HCT116 (cell line): Measurements from ENCODE around the gene SLC10A7.

ENCODE experiments used
- CBX3 ChIP-seq: IDR thresholded peaks from 2 replicates; pipeline ENCODE4 v1.6.1; 2012; ENCODE audit warnings: low read depth
- CEBPB ChIP-seq: IDR thresholded peaks from 2 replicates; pipeline ENCODE4 v1.6.1; 2012; ENCODE audit warnings: low read depth
- CTCF ChIP-seq, 3 experiments: fragments of 200-600 bp in 1 of 3; sonication (generic) in 1 of 3; IDR thresholded peaks in 2 of 3; conservative IDR thresholded peaks in 1 of 3; 2 replicates each; pipeline ENCODE4 v1.5.1; 2012 to 2017; ENCODE audit warnings: low read depth in 2 of 3, low read length in 2 of 3, antibody characterized with exemption in 1 of 3, borderline replicate concordance in 1 of 3, control low read depth in 1 of 3, mild to moderate bottlenecking in 1 of 3, mixed read lengths in 1 of 3, mixed run types in 1 of 3, moderate library complexity in 1 of 3; ENCODE audit not compliant: insufficient read depth in 1 of 3
- EZH2 ChIP-seq: fragments of 200-600 bp; sonication (generic); IDR thresholded peaks from 2 replicates; pipeline ENCODE4 v1.6.1; 2017; ENCODE audit warnings: antibody characterized with exemption, mixed run types
- JUND ChIP-seq: IDR thresholded peaks from 2 replicates; pipeline ENCODE4 v1.6.1; 2012
- POLR2A ChIP-seq: IDR thresholded peaks from 2 replicates; pipeline ENCODE4 v1.7.0; 2011; ENCODE audit warnings: borderline replicate concordance; ENCODE audit not compliant: insufficient read depth, insufficient read length; ENCODE audit errors: extremely low read depth
- POLR2AphosphoS5 ChIP-seq: IDR thresholded peaks from 2 replicates; pipeline ENCODE4 v1.6.1; 2011; ENCODE audit warnings: mild to moderate bottlenecking, low read depth, low read length, moderate library complexity
- RAD21 ChIP-seq: IDR thresholded peaks from 2 replicates; pipeline ENCODE4 v1.6.1; 2012; ENCODE audit warnings: low read depth, mild to moderate bottlenecking
- SIN3A ChIP-seq: IDR thresholded peaks from 2 replicates; pipeline ENCODE4 v1.6.1; 2012; ENCODE audit warnings: low read depth
- SRF ChIP-seq: IDR thresholded peaks from 2 replicates; pipeline ENCODE4 v1.6.1; 2012; ENCODE audit warnings: low read depth
- TCF7L2 ChIP-seq: IDR thresholded peaks from 2 replicates; pipeline ENCODE4 v1.7.0; 2011; ENCODE audit warnings: borderline replicate concordance, inconsistent platforms; ENCODE audit not compliant: insufficient read depth, insufficient read length; ENCODE audit errors: extremely low read depth
- YY1 ChIP-seq: IDR thresholded peaks from 2 replicates; pipeline ENCODE4 v1.6.1; 2011; ENCODE audit warnings: low read length, low read depth, moderate library complexity, mild to moderate bottlenecking; ENCODE audit not compliant: insufficient replicate concordance; ENCODE audit errors: extremely low read depth
- TF ChIP-seq, protein P1 (sequence below): IDR thresholded peaks from 2 replicates; pipeline ENCODE4 v1.6.1; 2012; ENCODE audit warnings: low read depth
- TF ChIP-seq, protein P2 (sequence below): IDR thresholded peaks from 2 replicates; pipeline ENCODE4 v1.6.1; 2012

- TF ChIP-seq CTCF (IDR thresholded peaks at IDR 0.05 in 2 of 3, conservative IDR thresholded peaks at IDR 0.05 in 1 of 3; ENCODE audit: borderline replicate concordance in 1 of 3, insufficient read depth in 1 of 3, low read depth in 2 of 3, low read length in 2 of 3) (no peak), CBX3 (no peak), POLR2A (no peak), TCF7L2 (no peak), EZH2 (no peak), JUND (no peak), RAD21 (no peak), SIN3A (no peak), YY1 (no peak), POLR2AphosphoS5 (no peak), SRF (no peak), CEBPB (no peak)
- TF ChIP-seq, protein P1, sequence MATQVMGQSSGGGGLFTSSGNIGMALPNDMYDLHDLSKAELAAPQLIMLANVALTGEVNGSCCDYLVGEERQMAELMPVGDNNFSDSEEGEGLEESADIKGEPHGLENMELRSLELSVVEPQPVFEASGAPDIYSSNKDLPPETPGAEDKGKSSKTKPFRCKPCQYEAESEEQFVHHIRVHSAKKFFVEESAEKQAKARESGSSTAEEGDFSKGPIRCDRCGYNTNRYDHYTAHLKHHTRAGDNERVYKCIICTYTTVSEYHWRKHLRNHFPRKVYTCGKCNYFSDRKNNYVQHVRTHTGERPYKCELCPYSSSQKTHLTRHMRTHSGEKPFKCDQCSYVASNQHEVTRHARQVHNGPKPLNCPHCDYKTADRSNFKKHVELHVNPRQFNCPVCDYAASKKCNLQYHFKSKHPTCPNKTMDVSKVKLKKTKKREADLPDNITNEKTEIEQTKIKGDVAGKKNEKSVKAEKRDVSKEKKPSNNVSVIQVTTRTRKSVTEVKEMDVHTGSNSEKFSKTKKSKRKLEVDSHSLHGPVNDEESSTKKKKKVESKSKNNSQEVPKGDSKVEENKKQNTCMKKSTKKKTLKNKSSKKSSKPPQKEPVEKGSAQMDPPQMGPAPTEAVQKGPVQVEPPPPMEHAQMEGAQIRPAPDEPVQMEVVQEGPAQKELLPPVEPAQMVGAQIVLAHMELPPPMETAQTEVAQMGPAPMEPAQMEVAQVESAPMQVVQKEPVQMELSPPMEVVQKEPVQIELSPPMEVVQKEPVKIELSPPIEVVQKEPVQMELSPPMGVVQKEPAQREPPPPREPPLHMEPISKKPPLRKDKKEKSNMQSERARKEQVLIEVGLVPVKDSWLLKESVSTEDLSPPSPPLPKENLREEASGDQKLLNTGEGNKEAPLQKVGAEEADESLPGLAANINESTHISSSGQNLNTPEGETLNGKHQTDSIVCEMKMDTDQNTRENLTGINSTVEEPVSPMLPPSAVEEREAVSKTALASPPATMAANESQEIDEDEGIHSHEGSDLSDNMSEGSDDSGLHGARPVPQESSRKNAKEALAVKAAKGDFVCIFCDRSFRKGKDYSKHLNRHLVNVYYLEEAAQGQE = no peak
- TF ChIP-seq, protein P2, sequence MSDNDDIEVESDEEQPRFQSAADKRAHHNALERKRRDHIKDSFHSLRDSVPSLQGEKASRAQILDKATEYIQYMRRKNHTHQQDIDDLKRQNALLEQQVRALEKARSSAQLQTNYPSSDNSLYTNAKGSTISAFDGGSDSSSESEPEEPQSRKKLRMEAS = no peak
These were observed 71.2 kb downstream of the SLC10A7 start for GRCh38 chr4:146450524-146450923.
